CD1c-positive myeloid dendritic cell (primary cell): Measurements from ENCODE around the gene CCDC89.

ENCODE experiments used
- DNase-seq: peaks from one replicate; pipeline ENCODE4 v3.0.0-alpha.2; 2016; ENCODE audit errors: extremely low spot score

CCDC89 gene

DNA sequence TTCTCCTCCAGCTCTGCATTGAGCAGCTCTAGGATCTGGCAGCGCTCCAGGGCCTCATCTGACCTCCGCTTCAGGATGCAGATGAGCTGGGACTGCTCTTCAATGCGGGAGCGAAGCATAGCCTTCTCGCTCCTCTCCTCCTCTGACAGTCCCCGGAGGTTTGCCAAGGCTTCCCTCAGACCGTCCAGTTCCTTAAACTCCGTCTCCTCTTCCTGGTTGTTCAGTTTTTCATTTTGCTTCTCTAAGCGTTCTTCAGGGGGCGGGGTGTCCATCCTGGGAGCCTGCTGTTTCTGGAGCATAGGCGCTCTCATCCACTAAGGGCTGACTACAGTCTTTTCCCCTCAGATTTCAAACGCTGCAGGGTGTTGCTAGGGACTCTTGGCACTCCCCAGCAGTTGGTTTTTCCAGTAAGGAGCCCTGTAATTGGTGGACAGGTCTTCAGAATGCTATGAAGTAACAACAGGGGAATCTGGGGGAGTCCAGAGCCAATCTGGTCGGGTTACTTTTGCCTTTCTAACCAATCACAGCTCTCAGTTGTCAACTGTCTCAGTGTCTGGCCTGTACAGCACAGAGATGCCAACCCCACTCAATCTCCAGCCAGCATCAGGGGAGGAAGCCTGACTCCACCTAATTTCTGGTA, at the start of gene CCDC89:
Gene CCDC89, minus strand, starts transcription at position 376 of the 640 bp plus-strand sequence. Its CDS starts 65 bp downstream, at position 311.
- DNase-seq = no peak

DNA sequence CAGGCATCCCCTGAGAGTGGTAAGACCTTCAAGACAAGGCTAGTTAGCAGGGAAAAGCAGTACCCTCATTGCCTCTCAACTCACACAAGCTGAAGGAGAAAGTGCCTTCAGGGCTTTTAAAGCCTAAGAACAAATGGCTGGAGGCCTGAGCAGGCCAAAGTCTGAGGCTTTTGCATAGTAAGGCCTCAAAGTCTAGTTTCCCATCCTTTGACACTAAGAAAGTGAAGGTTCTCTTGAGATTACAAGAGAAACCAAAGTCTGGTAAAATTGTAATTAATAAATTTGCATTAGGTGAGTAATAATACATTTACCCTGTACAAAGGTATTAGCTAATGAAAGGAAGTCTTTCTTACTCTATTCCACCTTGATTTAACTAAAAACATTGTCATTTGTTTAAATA, 47.0 kb upstream of the CCDC89 start:
- no peak for DNase-seq

DNA sequence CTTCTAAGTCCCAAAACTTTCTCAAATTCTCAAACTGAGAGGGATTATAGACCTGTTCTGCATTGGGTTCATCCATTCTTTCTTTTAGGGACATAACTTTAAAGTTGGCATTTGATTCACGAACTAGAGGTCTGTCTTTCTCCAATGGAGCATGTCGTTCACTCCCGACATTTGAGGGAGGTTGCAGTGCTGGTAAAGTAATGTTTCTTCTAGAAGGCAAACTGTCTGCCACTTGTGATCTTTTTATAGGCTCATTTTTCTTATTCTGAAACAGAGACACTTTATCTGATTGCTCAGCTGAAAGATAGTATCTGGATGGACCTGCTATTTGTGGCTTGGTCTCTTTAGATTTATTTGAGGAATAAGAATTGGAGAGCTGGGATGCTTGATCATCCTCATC, 40.4 kb upstream of the CCDC89 start:
- DNase-seq = no peak

DNA sequence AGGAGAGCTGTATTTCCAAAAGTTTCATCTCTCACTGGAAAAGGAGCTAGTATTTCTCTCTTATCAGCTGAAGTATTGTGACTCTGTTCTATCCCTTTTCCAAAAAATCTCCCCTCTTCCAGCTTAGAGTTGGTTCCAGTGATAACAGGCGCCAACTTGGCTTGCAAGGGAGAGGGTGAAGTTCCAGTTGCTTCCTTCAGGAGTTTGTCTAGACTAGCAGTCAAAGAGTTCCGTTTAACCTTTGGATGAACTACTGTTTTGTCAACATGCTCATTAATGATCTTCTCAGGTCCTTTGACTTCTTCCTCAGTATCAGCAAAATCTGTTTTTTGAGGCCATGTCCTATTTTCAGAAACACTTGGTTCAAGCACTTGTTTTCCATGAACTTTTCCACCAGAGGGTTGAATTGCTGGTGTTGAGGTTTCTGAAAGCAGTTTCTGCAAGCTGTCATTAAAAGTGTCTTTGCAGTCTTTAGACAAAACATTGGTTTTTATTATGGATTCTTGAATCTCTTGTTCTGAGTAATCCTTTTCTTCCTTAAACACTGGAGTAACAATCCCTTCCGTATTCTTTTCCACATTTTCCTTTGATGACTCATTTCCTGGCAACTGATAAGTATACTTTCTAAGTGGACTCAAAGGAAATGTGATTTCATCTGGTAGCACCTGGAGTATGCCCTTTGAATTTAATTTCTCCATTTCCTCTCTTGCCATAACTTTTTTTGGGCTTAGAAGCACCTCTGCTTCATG, 39.7 kb upstream of the CCDC89 start:
- no peak for DNase-seq

DNA sequence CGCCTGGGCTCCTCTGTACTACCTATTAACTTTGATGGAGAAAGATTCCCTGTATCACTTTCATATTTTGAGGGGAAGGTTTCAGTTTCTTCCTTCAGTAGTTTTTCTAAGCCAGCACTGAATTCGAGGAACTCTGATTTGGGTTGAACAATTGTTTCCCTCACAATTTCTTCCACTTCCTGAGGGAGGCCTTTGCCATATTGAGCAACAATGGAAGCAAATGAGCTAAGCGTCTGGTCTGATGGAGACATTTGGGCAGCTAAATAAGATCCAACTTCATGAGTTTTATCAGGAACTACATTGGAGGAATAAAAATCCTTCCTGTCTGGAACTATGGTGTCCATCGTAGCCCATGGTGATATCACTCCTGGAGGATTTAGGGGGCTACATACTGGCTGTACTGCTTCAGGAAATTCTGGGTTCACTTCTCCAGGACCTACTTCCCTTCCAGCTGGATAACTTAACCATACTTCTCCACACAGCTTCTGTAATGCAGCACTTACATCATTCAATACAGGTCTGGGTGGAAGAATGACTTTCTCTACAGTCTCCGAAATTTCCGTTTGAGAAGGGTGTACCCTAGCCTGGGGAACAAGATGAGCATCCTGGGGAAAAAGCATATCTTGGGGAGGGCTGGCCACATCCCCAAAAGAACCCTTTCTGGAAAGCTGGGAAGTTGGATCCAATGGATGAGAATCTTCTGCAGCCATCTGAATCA, 38.9 kb upstream of the CCDC89 start:
- no peak for DNase-seq

DNA sequence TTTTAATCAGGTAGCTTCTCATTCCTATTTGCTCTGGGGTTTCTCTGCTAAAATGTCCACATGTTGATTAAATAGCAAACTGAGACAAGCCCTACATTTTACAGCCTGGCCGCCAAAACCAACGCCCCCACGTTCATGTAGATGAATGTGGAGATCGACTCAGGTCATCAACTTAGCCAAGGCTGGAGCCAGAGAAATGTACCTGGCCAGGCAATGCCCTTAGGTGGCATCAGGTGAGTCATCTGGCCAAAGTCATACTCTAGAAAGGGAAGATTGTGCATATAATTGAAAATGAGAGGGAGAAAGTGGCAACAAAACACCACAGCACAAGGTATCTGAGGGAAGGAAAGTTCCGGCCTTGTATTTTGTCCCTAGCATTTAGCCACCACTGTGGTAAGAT, 37.1 kb upstream of the CCDC89 start:
- no peak for DNase-seq

DNA sequence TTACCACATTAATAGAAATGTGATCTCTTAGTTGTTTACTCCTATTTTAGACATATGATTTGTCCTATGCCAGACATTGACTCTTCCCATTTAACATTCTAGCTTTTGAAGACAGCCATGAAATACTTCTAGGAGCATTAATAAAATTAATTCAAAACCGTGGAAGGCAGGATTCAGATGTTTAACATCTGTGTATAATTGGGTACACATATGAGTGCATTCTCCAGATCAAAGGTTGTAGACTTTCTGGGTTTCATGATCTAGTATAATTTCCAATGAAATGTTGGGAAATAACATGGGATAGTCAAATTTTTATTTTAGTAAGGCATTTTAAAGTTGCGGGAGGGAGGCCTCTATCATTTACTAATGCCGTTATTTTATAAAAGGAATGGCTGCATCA, 35.2 kb upstream of the CCDC89 start:
- DNase-seq = no peak

DNA sequence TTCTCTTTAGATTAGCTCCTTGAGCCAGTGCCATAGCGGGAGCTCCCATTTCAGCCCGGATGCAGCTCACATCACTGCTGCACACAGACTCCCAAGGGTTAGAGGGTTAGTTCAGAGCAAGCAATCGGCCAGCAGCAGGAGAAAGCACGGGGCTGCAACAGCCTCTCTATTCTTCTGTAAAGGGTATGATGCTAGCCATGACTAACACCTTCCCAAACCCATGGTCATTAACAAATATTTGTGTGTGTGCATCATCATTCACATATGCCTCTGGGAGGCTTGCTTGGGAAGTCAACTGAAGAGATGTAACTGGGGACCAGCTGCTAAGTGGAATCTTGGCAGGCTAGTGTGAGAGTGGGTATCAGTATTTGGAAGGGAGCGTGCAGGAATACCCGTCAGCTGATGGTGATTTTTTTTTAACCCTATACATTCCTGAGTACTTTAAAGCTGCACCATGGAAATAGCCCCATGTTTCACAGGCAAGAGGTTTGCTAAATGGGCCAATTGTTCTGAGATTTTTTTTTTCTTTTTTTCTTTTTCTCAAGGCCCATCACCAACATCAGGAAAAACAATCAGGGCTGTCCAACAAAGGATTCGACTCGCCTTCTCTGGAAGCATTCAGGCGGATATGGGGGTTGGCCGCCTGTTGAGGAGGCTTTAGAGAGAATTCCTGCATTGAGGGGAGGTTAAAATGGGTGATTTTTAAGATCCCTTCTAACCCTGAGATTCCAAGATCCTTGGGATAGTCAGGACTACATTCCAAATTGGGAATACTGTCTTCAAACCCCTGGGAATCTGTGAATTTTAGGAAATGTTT, 33.2 kb upstream of the CCDC89 start:
- no peak for DNase-seq

DNA sequence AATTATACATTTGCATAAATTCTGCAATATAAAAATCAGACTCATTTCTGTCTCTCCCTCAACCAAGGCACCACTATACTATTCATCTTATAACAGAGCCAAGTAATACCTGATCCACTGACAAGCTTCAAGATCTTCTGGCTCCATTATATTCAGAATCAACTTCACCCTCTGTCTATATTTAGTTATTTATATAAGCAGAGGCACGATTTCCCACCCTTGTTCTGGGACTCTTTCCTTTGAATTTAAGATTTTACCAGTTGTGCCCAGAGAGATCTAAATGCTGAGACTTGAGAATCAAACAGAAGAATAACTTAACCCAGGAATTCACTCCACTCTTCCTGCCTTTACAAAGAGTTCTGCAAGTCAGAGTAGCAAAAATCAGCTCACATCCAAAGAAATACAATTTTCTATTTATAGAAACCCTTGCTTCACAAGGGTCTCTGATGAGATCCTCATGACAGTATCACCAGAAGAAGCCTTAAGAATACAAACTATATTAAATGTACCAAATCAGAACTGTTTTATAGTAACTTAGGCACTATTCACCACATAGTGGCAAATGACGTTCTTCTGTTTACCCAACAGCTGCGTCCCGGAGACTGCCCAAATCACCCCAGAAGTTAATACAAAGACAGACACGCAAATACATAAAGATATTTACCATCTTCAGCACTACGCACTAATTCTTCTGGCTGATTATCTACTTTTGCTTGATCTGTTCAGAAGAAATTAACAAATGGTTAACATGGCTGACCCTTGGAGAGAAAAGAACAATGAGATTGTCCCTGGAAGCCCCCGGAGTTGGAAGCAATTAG, 32.3 kb upstream of the CCDC89 start:
- no peak for DNase-seq

DNA sequence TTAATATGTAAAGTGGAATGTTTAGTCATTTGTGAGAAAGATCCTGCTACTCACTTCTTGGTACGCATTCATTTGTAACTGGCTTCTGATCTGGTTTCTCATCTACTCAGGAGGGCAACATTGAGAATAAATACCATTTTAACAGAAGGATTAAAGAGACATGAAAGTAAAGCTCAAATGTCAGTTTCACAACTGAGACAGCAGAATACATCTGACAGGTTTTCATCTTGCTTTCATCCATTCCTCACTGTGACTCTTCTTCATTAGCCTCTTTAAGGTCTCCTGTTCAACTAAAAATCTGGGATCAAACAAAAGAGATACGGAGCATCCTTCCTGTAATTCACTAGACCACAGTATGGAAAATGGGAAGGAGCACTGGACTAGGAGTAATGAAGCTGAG, 31.4 kb upstream of the CCDC89 start:
- no peak for DNase-seq

DNA sequence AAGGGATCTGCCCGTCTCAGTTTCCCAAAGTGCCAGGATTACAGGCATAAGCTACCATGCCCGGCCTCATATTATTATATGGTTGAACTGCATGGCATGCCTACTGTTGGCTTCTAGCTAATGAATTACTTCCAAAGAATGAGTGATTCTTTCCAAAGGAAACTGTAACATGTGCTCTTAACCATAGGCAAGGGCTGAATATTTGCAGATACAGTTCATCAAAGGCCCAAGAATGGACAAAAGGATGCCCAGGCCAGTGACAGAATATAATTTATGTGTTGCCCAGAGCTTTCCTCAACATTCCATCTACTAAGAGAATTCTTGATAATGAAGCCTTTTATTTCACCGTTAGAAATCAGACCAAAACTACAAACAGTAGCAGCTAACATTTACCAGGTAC, 27.0 kb upstream of the CCDC89 start:
- DNase-seq = no peak

DNA sequence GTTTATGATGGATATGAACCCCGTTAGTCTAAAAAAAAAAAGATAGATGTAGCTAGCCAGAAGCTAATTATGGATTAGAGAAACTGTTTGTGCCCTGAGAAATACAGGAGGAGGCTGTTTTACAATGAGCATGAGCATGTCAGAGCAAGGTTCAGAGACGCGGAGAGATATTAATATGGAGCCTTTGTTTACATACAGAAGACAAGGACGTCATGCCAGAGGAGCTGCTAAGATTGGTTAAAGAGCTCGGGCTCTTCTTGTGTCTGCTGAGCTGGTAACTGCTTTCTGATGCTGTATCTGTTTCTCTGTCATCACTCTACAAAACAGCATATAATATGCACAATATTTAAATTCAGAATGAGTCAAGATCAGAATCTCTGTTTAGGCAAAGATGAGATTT, 24.9 kb upstream of the CCDC89 start:
- DNase-seq = no peak

DNA sequence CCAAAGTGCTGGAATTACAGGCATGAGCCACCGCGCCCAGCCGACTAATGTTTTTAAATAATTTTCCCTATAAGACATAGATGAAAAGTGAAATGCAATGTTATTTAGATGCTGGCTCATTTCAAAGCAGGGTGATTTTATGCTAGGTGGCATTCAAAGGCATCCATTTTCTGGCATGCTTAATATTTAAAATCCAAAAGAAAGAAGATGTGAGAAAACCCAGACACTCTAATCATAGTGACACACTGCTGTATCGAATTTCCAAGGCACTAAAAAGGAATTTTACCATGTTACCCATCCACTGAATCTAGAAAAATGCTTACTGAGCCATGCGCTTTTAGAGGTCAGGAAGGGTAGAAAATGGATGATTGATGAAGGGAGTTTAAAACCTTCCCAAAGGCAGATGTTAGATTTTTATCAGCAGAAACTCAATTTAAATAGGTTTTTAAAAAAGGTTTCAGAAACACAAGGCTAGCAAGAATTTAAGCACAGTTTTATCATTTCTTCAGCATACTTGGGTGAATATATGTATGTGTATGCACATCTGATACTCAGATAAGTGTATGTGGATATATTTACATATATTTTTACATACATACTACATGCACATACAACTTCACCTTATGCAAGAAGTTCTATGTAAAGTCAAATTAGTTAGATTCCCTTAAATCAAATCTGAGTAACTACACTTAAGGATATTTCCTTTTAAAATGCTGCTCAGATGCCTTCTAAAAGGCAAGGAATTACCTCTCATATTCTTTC, 24.1 kb upstream of the CCDC89 start:
- no peak for DNase-seq

DNA sequence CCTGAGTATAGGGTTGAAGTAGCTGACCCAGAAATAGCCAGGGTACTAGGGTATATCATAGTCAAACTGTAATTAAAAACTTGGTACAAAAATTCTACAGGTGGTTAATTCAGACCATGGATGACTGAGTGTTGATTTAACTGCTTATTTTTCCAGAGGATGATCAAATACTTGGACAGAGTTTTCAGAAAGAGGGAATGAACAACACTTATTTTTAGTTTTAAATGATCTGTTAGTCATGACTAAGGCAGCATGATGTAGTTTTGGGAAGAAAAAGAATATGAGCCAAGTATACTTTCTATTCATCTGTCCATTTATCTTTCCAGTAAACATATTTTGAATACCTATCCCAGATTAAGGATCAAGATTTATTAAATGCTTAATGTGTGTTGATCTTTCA, 19.8 kb upstream of the CCDC89 start:
- DNase-seq = no peak

DNA sequence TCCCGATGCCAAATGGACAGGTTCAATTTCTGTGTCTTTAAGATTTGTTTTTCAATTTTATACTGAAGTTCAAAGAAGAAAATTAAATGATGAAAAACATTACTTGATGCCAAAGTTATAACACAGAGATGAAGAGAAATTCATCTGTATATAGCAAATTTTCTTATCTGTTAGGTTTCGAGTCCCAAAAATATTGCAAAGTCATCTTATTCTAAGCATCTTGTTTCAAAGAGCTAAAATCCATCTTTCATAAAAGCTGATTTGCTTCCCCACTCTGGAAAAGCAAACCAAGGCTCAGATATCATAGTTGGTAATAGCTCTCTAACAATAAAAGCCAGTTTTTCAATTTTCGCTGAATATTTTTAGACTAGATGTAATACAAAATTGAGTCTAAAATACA, 19.0 kb upstream of the CCDC89 start:
- no peak for DNase-seq

DNA sequence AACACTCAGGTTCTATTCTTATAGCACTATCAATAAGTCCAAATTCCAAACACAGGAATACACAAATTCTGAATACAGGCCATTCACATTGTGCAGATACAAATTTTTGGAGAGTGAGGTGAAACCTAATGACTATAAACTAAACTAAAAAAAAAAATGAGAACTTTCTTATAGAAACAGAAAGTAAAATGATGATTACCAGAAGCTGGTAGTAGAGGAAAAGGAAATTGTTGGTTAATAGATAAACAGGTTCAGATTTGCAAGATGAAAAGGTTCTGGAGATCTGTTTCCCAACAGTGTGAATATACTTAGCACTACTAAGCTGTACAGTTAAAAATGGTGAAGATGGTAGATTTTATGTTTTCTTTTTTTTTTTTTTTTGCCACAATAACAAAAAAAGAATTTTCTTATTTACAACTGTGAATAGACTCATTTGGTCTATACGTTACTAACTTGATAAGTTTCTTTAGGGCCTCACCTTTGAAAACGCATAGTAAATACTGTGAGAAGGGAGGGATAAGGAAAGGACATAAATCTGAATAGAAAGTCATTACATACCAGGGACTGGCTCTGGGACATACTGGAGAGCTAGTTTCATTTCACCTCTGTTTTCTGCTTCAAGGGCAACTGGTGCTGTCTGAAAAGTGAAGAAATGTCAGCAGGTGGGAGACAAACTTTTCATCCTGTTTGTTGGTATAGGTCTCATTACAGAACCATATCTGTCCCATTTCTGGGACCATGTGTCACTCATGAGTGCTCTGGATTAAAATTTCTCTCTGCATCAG, 14.2 kb upstream of the CCDC89 start:
- DNase-seq = no peak

DNA sequence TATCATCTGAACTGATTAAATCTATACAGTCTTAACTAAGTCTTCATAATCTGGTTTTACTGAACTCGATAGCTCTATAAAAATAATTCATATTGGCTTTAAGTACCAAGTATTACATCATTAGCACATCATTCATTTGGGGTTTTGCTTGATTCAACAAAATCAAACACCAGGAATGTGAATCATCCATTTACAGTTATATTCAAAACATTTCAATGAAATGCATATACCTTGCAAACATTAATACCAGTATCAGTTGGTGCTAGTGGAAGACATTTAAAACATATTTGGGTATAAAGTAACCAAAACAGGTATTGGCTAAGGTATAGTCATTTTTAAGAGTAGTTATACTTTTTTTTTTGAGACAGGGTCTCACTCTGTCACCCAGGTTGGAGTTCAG, 12.2 kb upstream of the CCDC89 start:
- no peak for DNase-seq

DNA sequence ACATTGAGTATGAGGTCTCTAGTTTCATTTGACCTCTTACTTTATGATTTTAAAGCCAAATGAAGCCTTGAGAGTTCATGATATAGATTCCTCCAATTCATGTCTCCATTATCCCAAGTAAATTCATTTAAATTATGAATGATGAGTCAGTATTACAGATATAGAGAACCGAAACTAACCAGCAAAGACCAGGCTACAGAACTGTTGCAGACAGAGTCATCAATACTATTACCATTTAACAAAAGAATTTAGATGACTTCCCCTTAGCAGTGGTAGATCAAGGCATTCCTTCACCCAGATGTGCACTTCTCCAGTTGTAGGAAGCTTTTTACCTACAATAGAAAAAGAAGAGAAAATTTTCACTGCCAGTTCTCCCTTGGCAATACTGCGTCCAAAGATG, 11.8 kb upstream of the CCDC89 start:
- DNase-seq = no peak

DNA sequence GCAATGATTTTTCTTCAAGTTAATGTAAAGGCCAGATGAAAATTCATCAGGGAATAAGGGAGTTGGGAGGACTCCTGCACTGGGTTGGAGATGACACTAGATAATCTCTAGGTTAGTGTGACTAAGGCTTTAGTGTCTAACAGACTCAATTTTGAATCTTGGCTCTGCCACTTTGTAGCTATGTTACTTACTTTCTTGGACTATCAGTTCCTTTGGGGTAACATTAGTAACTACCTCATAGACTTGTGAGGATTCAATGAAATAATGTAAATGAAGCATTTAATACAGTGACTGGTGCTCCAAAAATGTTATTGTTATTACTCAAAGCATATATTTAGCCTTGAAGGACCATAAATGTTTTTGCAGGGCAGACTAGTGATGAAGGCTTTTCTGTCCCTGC, 9.6 kb upstream of the CCDC89 start:
- no peak for DNase-seq
